Coronary artery (tissue), 2 donors: ENCODE measurements around the gene CELA3A.

ENCODE experiments used
- DNase-seq: peaks from one replicate; pipeline ENCODE4 v3.0.0-alpha.2; 2017; ENCODE audit warnings: low spot score
- H3K27ac ChIP-seq, 2 donors: fragments of 200-600 bp; sonication (generic); one replicate each; pipeline ENCODE4 v1.5.1; 2016 to 2019
- H3K4me3 ChIP-seq: fragments of 200-600 bp; sonication (generic); 2 replicates; pipeline ENCODE4 v1.5.1; 2016; ENCODE audit warnings: mild to moderate bottlenecking, moderate library complexity
- CTCF ChIP-seq: fragments of 200-600 bp; sonication (generic); IDR thresholded peaks from one replicate; pipeline ENCODE4 v1.5.1; 2019; ENCODE audit warnings: antibody characterized with exemption

Gene CELA3A

GRCh38 chr1:22051607-22052114, 50.2 kb downstream of the CELA3A start:
- no peak for DNase-seq
- H3K4me3 ChIP-seq = no peak overlapping the region
- no peak for TF ChIP-seq CTCF
- no peak overlapping the region for H3K27ac ChIP-seq

- DNase-seq = peak; percentile 98
- H3K4me3 ChIP-seq = peak within 1 kb of the TSS; percentile 96
- H3K27ac ChIP-seq = peak within 1 kb of the TSS; percentile 100
- TF ChIP-seq CTCF = no peak
Measured at GRCh38 chr1:22052115-22053016, 50.9 kb downstream of the CELA3A start, which contains the start of gene CDC42. Gene CDC42 (plus strand): TSS chr1:22052709. CDS start chr1:22078479, 25,770 bp downstream.

DNA sequence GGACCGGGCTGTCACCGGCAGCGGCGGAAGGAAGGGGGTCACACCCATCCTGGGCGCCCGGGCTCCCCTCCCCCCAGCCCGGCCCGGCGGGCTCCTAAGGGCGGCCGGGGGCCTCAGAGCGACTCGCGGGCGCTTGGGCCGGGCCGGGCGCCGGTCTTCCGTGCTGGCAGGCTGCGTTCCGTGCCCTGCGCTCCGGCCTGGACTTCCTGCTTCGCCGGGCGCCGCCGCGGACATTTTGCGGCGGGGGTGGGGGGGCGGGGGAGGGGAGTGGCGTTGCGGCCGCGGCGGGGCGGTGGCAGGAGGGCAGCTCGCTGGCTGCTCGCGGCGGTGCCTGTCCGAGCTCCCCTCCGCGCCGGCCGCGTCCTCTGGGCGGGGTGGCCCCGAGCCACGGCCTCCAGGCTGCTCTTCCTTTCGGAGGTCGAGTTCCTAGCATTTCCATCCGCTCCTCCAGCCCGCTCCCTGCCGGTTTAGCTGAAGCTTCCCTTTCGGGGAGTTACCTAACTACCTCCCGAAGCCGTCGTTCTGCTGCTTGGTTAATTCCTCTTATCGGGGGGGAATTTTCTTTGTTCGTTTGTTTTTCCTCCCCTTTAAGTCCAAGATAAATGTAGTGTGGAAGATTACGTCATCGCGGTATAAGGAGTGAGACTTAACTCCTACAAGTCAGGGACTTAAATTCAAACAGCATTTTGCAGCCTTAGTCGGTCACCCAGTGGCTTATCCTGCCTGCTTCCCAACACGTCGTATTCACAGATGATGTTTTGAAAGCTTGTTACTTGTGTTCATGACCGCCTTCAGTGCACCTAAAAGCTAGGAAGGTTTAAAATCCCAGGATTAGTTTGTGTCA, 51.8 kb downstream of the CELA3A start:
- TF ChIP-seq CTCF = no peak
- peak; percentile 77 for DNase-seq
- peak overlapping the region; percentile 96 for H3K4me3 ChIP-seq

GRCh38 chr1:22053861-22054770, 52.7 kb downstream of the CELA3A start:
- no peak for TF ChIP-seq CTCF
- Histone ChIP-seq H3K27ac (peak overlapping the region; percentile 100), H3K4me3 (peak overlapping the region; percentile 96)
- DNase-seq = no peak

More for the DNA sequence above, 51.8 kb downstream of the CELA3A start:
- H3K27ac ChIP-seq = peak overlapping the region; percentile 100

DNA sequence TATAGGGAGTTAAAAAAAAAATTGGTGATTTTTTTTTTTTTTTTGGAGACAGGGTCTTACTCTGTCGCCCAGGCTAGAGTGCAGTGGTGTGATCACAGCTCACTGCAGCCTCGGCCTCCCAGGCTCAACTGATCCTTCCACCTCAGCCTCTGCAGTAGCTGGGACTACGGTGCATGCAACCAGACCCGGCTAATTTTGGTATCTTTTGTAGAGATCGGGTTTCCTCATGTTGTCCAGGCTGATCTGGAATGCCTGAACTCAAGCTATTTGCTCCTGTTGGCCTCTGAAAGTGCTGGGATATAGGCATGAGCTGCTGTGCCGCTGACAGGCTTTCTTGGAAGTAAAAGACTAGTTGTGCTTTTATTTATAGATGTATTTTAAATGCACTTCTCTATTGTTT, 54.0 kb downstream of the CELA3A start:
- Histone ChIP-seq H3K27ac (no peak overlapping the region), H3K4me3 (no peak overlapping the region)
- TF ChIP-seq CTCF = no peak
- no peak for DNase-seq

GRCh38 chr1:22056043-22056442, 54.6 kb downstream of the CELA3A start:
- Histone ChIP-seq H3K27ac (no peak overlapping the region), H3K4me3 (peak overlapping the region; percentile 19)
- no peak for DNase-seq
- no peak for TF ChIP-seq CTCF
